ENCODE results near the gene FAM78B.

FAM78B gene

DNA sequence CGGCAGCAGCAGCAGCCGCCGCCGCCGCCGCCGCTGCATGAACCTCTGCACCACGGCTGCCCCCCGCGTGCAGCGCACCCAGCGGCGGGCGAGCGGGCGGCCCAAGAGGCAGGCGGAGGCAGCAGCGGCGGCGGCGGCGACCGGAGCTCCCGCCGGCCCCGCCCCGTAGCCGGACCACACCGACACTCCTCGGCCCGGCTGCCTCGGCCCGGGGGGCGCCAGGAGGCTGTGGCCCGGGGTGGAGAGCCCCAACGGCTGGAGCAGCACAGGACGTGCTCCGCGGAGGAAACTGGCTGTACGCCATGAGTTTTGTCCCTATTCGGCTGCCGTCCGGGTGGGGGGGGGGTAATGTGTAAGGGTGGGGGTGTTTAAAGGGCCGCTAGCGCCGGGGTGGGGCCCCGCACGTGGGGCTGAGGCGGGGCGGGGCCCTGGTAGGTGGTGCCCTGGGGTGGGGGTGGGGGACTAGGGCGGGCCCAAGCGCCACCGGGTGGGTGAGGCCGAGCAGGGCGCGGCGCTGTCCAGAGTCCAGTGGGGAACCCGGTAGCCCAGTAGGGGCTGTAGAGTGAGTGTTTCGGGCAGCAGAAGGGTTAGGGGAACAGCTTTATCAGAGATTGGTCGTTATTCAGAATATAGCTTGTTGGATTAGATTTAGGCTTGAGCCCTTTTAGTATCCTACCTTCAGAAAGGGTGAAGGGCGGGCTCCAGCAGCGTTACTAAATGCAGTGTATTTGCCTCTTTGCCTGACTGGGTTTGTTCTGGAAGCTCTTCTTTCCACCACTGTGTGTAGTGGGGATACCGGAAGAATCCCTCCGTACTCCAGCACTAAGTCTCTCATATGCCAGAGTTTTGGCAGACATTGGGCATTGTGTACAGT is at the start of gene FAM78B:
TSS of gene FAM78B (minus strand) at position 304 of the 874 bp plus-strand sequence. CDS start 753 bp downstream, outside the sequence.
- Mint-ChIP-seq H3K4me1 (peaks cover 47% of the 10 kb centered on the region), H3K27me3 (peaks cover 50% of the 10 kb centered on the region), H3K4me3 (peak within 1 kb of the TSS; percentile 81 to 87), H3K27ac (no peak within 1 kb of the TSS), H3K9me3 (no peaks in the 10 kb centered on the region)
- peak; percentile 61 for ATAC-seq
- peak; percentile 60 to 72 for DNase-seq

- Mint-ChIP-seq H3K4me3 (no peak overlapping the region), H3K27me3 (peaks cover 9% of the 10 kb centered on the region), H3K4me1 (no peaks in the 10 kb centered on the region), H3K27ac (no peak overlapping the region), H3K9me3 (peaks cover 0 to 6% of the 10 kb centered on the region in 2 donors)
- no peak for DNase-seq
- no peak for ATAC-seq
Measured at GRCh38 chr1:166202546-166202945, 35.7 kb upstream of the FAM78B start.

GRCh38 chr1:166200743-166201142 is 33.9 kb upstream of the FAM78B start:
- Mint-ChIP-seq H3K4me1 (no peaks in the 10 kb centered on the region), H3K27me3 (peaks cover 9% of the 10 kb centered on the region), H3K27ac (no peak overlapping the region), H3K4me3 (no peak overlapping the region), H3K9me3 (peaks cover 0 to 6% of the 10 kb centered on the region in 2 donors)
- DNase-seq (no peak), ATAC-seq (no peak)

- DNase-seq (no peak), ATAC-seq (no peak)
- no peaks in the 10 kb centered on the region for H3K4me1 Mint-ChIP-seq
- no peak overlapping the region for H3K4me3 Mint-ChIP-seq
- no peak overlapping the region for H3K27ac Mint-ChIP-seq
- peaks cover 11% of the 10 kb centered on the region for H3K27me3 Mint-ChIP-seq
- peaks cover 4 to 6% of the 10 kb centered on the region in 2 donors for H3K9me3 Mint-ChIP-seq
Measured at GRCh38 chr1:166197597-166197996, 30.8 kb upstream of the FAM78B start.

- Mint-ChIP-seq H3K9me3 (peaks cover 4 to 6% of the 10 kb centered on the region in 2 donors), H3K4me1 (no peaks in the 10 kb centered on the region), H3K27me3 (peaks cover 7% of the 10 kb centered on the region), H3K27ac (no peak overlapping the region), H3K4me3 (no peak overlapping the region)
- ATAC-seq (no peak), DNase-seq (no peak)
Measured at GRCh38 chr1:166197141-166197540, 30.3 kb upstream of the FAM78B start.

DNA sequence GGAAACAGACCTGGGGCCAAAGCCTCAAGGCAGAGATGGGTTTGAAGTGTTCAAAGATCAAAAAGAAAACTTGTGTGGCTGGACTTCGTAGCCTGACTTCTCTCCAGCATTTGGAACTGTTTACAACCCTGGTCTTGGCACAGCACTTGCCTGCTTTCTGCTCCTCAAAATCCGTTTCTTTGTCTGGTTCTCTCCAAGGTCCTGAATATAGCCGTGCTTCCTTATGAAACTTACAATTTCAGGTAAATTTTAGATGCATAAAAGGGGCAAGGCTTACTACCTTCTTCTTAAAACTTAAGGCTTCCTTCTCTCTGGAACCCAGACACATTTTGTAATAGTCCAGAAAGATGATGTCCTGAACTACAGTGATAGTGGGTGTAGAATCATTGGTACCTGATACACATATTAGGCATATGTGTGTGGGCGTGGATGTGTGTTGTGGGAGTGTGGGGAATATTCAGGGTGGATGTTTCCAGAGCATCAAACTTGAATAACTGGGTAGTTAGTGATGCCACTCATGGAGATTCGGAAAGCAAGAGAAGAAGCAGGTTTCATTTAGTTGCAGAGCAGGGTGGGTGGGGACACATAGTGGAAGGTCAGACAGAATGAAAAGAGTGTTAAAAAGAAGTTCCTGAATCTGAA is 26.4 kb upstream of the FAM78B start:
- Mint-ChIP-seq H3K27me3 (peaks cover 7% of the 10 kb centered on the region), H3K4me3 (no peak overlapping the region), H3K4me1 (no peaks in the 10 kb centered on the region), H3K27ac (no peak overlapping the region), H3K9me3 (peaks cover 4 to 6% of the 10 kb centered on the region in 2 donors)
- ATAC-seq (no peak), DNase-seq (no peak)

GRCh38 chr1:166190400-166190799 is 23.6 kb upstream of the FAM78B start:
- Mint-ChIP-seq H3K4me1 (no peaks in the 10 kb centered on the region), H3K27ac (no peak overlapping the region), H3K9me3 (peaks cover 3 to 4% of the 10 kb centered on the region in 2 donors), H3K4me3 (no peak overlapping the region), H3K27me3 (peaks cover 5% of the 10 kb centered on the region)
- DNase-seq (no peak), ATAC-seq (no peak)

DNA sequence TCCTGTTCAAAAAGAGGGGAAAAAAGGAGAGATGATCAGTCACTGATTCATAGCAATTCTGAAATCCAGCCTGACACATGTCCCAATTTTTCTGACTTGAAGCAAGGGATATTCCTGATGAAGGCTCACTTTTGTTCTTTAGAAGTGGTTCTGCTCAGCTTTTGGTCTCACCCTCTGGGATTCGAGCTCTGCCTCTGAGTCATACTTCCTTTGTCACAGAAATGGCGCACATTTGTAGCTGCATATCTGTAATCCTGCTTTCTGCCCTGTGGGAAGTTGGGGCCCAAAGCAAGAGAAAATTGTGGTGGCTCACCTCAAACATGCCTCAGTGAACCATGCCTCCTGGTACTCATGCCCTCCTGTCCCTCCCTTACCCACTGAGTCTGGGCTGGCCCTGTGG is 22.3 kb upstream of the FAM78B start:
- Mint-ChIP-seq H3K4me3 (no peak overlapping the region), H3K27ac (no peak overlapping the region), H3K9me3 (no peaks in the 10 kb centered on the region), H3K27me3 (no peaks in the 10 kb centered on the region), H3K4me1 (no peaks in the 10 kb centered on the region)
- ATAC-seq (no peak), DNase-seq (no peak)

DNA sequence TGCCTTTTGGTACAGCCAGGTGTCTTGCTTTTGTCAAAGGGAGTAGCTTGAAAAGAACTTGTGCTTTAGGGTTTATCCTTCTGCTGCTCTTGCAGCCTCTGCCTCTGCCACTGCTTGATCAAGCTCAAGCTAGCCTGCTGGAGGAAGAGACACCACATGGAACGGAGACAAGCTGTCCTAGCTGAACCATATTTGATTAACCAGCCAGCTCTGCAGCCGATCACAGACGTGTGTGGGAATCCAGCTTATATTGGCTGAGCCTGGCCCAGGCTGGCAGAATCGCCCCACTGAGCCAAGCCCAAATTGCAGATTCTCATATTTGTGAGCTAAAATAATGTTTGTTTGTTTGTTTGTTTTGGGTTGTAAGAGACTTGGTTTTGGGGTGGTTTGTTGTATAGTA is 18.7 kb upstream of the FAM78B start:
- H3K9me3 Mint-ChIP-seq = no peaks in the 10 kb centered on the region
- DNase-seq (no peak), ATAC-seq (no peak)
- H3K4me3 Mint-ChIP-seq = no peak overlapping the region
- no peak overlapping the region for H3K27ac Mint-ChIP-seq
- peaks cover 12% of the 10 kb centered on the region for H3K27me3 Mint-ChIP-seq
- H3K4me1 Mint-ChIP-seq = no peaks in the 10 kb centered on the region

DNA sequence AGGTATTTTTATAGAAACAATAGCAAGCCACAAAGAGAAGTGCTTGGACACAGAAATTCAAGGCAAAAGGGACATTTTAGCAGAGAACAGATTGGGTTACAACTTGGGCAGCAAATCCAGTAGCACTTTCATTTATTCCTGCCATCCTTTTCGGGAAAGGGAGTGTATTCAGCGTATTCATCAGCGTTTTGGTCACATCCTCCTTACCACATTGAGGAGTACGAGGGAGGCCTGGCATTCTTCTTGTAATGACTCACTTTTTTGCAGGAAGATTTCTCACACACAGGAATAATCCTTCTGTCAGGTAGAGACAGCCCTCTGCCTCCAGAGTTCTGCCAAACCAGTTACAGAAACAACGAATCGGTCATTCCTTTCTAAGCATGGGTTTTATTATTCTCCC is 18.1 kb upstream of the FAM78B start:
- DNase-seq = no peak
- Mint-ChIP-seq H3K27me3 (peaks cover 12% of the 10 kb centered on the region), H3K9me3 (no peaks in the 10 kb centered on the region), H3K27ac (no peak overlapping the region), H3K4me1 (no peaks in the 10 kb centered on the region), H3K4me3 (no peak overlapping the region)
- no peak for ATAC-seq

DNA sequence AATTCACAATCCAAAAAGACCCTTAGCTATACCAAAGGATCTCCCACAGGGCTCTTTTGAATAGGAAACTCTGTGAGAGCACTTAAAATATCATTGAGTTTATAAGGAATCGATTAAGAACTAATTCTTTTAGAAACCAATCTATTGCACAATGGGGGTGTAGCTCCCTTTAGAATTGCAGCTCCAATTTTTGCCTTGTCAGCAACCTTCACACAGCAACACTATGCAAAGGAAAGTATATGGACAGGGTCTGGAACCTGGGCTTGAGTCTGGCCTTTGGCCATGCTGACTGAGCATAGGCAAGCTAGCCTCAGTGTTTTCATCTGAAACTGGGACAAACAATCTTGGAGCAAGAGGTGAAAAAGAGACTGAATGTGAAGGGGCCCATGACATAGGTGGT is 17.2 kb upstream of the FAM78B start:
- no peaks in the 10 kb centered on the region for H3K9me3 Mint-ChIP-seq
- no peak for DNase-seq
- H3K4me3 Mint-ChIP-seq = no peak overlapping the region
- no peak for ATAC-seq
- H3K27me3 Mint-ChIP-seq = peaks cover 12% of the 10 kb centered on the region
- no peaks in the 10 kb centered on the region for H3K4me1 Mint-ChIP-seq
- H3K27ac Mint-ChIP-seq = no peak overlapping the region

GRCh38 chr1:166182281-166182680 is 15.5 kb upstream of the FAM78B start:
- Mint-ChIP-seq H3K27ac (no peak overlapping the region), H3K9me3 (no peaks in the 10 kb centered on the region), H3K4me1 (no peaks in the 10 kb centered on the region), H3K27me3 (peaks cover 18% of the 10 kb centered on the region), H3K4me3 (no peak overlapping the region)
- no peak for DNase-seq
- ATAC-seq = no peak

DNA sequence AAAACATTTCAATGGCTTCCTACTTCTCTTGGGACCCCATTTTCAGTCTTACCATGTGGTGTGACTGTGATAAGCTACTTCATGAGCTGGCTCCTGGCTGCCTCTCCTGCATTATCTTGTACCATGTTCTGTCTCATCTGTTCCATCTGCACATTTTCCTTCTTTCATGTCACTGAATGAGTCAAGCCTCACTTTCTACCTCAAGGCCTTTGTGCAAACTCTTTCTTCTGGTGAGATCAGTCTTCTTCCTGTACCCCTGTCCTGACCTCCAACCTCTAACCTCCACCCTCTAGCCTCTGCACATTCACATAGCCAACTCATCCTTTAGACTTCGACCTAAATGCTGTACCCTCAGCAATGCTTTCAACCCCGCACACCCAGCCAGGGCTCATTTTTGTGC is 9.6 kb upstream of the FAM78B start:
- Mint-ChIP-seq H3K4me3 (no peak overlapping the region), H3K4me1 (peaks cover 7% of the 10 kb centered on the region), H3K27me3 (peaks cover 18% of the 10 kb centered on the region), H3K27ac (peak overlapping the region in 1 of 2 donors; percentile 3), H3K9me3 (no peaks in the 10 kb centered on the region)
- peak; percentile 65 for ATAC-seq
- DNase-seq = no peak

DNA sequence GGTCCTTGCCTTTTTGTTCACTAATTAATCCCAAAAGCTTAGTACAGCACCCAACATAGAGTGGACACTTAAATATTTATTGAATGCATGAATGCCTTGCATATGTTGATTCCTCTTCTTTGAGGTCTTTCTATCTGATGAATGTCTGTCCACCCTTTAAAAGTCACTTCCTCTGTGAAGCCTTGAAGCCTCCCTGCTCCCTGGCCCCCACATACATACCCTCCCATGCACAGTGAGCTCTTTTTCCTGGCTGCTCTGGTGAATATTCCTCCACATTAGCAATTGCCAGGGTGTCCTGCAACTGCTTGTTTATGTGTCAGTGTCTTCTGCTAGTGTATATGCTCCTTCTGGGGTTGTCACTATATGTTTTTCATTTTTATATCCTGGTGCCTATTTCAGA is 8.2 kb upstream of the FAM78B start:
- Mint-ChIP-seq H3K27me3 (peaks cover 18% of the 10 kb centered on the region), H3K4me1 (peaks cover 17% of the 10 kb centered on the region), H3K27ac (no peak overlapping the region), H3K9me3 (no peaks in the 10 kb centered on the region), H3K4me3 (no peak overlapping the region)
- ATAC-seq (no peak), DNase-seq (no peak)

DNA sequence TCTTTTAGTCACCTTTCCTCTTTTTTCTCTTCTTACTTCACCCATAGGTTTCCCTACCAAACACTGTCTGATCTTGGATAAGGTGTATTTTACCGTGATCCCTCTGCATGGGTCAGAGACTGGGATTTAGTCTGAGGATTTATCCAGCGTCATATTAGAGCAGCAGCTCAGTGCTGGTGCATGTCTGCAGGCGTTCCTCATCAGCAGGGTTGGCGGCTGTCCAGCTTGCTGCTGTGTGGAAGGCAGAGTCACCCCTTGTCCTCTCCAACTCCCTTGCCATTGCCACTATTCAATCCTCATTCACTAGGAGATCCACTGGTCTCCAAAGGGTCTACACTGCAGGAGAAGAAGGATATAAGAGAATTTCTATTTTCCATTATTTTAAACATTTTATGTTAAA is 7.3 kb upstream of the FAM78B start:
- Mint-ChIP-seq H3K4me1 (peaks cover 23% of the 10 kb centered on the region), H3K9me3 (no peaks in the 10 kb centered on the region), H3K27me3 (peaks cover 21% of the 10 kb centered on the region), H3K4me3 (no peak overlapping the region), H3K27ac (no peak overlapping the region)
- DNase-seq (no peak), ATAC-seq (no peak)

DNA sequence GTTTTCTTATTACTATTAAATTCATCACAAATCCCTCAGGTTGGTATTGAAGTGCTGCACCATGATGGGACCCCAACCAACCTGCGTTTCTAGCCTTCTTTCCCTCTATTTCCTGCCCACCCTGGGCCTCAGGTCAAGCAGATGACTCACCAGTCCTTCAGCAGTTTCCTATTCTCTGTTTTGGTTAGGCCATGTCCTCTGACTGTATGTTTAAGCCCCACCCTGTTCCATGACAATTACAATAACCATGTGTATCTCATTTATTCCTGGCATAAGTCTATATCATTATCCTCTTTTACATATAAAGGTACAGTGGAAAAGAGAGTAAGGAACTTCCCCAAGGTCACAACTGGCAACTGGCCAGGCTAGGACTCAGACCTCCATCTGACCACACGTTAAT is 5.3 kb upstream of the FAM78B start:
- no peak overlapping the region for H3K27ac Mint-ChIP-seq
- H3K4me3 Mint-ChIP-seq = no peak overlapping the region
- ATAC-seq = no peak
- H3K4me1 Mint-ChIP-seq = peaks cover 41% of the 10 kb centered on the region
- no peaks in the 10 kb centered on the region for H3K9me3 Mint-ChIP-seq
- DNase-seq = no peak
- H3K27me3 Mint-ChIP-seq = peaks cover 28% of the 10 kb centered on the region

Measured in stimulated activated naive CD8-positive, alpha-beta T cell treated with anti-CD3 and anti-CD28 coated beads, Interleukin-15, amount 100 ng/mL, for 72 hours (primary cell).